ENCODE measurements around the gene SLC39A8.

Gene SLC39A8

DNA sequence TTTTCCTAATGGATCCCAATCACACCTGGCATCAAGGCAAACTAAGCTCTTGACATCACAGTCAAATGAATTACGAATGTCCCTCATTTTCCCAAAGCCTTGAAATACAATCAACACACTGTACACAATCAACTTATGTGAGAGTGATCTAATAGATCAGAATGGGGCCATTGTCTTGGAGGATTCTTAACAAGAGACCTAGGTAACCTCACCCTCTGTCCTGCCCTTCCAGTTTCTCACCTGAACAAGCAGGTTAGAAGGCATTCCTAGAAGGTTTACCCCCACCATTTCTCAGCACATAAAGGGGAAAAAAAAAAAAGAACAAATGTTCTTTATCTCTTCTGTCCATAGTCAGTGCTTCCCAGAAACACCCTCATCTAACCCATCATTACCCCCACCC lies 6.3 kb downstream of the SLC39A8 start:
- no peak for DNase-seq

DNA sequence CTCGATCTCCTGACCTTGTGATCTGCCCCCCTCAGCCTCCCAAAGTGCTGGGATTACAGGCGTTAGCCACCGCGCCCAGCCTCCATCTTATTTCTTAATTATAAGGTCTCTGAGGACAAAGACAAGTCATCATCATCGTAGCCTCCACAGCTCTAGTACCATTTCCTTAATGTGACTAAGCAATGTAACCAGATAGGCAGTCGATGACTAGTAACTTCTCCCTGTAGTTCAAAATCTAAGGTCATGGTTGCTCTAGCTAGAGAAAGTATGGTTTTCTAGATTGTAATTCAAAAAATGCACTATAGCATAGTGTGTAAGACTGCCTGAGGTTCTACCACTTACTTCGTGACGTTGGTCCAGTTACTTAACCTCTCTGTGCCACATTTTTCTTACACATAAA lies 6.9 kb downstream of the SLC39A8 start:
- DNase-seq: no peak

DNA sequence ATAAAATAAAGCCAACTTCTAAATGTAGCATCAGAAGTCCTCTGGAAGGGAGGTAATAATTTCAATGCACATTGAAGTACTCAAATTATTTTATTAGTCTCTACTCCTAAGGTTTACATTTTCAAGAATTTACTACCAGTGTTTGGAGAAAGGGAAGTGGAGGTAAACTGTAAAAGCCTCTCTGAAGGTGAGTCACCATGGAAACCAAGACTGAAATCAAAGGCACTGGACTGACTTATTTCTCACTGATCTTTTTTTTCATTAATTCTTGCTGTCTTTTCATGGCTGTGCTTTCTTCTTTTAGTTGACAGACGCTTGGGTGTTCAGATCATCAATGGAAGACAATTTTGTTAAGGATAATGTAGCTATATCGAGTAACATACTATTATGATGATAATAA lies 9.7 kb downstream of the SLC39A8 start:
- DNase-seq: no peak

DNA sequence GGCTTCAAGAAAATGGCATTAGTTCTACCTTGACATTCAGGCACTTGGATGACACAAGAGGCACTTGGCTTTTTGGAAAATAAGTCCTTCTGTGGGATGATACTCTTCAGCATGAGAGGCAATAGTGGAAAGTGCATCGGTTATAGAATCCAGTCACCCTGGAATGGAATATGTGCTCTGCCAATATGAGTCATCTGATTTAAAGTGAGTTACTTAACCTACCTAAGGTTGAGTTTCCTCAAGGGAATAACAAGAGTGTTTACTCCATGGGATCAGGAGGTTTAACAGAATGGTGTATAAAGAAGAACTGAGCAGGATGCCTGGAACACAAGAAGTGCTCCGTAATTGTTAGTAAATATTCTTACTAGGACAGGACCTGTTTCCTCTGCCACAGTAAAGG lies 10.7 kb downstream of the SLC39A8 start:
- DNase-seq: no peak

DNA sequence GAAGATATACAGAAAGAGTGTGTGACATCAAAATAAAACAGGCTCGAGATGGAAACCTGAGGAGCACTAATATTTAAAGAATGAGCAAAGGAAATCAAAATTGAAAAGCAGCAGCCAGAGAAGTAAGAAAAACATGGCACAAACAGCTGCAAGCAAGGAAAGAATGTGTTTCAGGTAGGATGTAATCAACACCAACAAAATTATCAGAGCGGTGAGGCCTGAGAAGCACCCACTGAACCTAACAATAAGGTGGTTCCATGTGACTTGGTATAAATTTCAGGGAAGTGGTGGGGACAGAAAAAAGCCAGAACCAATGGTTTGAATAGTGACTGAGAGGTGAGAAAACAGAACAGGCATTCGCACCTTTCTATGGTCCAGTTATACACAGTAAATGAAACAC lies 11.5 kb downstream of the SLC39A8 start:
- DNase-seq: no peak

DNA sequence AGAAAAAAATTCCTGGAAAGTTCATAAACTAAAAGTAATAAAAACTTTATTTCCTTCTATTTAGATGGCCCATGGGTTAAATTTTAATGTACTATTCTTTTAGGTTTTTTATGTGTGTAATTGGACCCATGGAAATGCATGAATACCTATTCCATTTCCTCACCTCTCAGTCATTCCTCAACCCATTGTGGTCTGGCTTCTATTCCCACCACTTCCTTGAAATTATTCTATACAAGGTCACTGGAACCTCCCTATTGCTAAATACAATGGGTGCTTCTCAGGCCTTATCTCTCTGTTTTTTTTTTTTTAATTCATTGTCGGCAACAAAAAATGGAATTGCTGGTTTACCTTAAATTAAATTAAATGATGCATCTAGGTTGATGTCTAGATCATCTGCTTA lies 17.2 kb downstream of the SLC39A8 start:
- DNase-seq: no peak

DNA sequence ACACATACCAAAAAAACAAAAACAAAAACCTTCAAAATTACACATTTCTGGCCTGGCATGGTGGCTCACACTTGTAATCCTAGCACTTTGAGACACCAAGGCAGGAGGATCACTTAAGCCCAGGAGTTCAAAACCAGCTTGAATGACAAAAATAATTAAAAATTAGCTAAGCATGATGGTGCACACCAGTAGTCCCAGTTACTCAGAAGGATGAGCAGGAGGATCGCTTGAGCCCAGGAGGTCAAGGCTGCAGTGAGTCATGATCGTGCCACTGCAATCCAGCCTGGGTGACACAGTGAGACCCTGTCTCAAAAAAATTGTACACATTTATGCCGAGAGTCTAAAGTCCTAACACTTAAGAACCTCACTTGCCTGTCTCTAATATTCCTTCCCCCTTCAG lies 18.3 kb downstream of the SLC39A8 start:
- no peak for DNase-seq

DNA sequence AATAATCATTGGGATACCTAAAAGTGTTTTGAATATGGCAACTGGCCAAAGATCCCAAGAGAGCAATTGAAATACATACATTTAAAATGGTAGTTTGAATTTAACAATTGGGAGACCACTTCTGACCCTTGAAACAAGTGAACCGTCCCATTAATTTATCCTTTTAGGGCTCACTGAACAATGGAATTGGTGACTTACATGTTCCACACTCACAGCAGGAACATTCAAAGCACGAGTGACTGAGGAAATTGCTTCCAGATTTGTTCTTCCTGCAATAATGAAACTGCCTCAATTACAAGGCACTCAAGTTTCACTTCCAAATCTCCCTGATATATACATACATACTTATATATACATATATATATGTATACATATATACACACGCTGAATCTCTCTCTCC lies 20.6 kb downstream of the SLC39A8 start:
- DNase-seq: no peak

DNA sequence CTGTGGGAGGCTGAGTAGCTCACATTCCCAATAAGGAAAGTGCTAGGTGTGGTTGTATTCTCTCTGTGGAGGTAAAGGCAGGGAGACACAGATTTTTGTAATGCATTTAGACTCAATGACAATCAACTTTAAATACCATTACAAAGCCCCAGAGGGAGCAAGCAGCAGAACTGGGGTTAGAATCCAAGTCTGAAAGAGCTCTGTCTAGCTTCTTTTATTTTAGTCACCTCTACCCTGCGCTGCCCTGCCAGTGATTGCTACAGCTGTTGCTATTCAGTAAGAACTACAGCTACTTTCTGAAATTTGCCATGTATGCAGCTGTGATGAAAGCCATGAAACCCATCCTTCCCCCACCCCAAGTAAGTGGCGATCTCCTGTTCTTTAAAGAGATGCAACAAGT lies 22.5 kb downstream of the SLC39A8 start:
- no peak for DNase-seq

DNA sequence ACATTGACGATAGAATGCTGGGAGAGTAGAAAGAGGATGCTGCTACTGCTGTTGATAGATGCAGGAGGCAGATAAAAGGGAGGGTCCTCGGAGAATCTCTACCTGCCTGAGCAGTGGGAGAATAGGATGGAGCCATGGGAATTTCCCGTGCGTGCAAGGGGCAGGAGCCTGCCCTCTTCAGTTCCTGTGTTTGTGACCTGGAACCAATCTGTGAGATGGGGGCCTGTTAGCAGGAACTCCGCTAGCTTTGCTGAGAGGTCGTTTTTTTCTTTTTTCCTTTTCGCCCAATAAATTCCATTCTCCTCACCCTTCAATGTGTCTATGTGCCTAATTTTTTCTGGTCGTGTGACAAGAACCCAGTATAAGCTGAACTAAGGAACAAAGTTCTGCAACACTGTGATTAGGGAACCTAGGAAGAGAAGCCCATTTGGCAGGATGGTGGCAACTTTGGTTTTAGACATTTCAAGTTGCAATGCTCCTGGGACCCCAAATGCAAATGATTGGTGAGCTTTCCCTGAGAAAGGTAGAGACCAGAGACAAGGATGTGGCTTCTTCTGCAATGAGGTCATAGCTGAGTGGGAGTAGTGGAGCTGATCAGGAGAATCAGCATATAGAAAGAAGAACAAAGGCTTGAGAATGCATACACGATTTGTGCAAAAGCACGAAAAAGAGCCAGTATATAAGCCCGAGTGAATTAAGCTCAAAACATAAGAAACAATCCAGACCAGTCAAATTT lies 23.9 kb downstream of the SLC39A8 start:
- DNase-seq: no peak

DNA sequence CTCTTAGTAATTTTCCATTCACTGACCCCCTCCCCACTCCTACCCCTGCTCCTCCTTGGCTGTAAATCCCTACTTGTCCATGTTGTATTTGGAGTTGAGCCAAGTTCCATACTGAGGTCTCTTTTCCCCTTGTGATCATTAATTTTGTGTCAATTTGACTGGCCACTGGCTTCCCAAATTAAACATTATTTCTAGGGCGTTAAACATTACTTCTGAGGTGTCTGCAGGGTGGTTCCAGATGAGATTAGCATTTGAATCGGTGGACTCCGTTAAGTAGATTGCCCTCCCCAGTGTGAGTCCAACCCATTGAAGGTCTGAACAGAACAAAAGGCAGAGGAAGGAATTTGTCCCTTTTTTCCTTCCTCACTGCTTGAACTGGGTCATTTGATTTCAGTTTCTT lies 25.7 kb downstream of the SLC39A8 start:
- no peak for DNase-seq

DNA sequence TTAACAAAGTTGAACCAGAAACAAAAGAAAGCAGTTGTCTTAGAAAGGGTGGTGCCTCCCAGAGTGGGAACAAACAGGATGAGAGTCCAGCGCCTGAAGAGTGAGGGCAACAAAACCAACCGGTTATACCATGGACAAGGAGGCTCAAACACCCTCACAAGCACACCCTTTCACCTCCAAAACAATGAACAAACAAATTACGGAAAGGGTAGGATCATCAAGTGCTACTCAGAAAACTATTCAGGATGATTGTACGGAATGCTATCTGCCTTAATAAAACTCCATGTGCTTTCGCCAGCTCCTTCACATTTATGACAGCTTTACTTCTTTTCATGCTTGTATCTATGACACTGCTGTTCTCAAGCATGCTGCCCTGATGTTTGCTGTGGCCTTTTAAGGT lies 26.8 kb downstream of the SLC39A8 start:
- DNase-seq: no peak

DNA sequence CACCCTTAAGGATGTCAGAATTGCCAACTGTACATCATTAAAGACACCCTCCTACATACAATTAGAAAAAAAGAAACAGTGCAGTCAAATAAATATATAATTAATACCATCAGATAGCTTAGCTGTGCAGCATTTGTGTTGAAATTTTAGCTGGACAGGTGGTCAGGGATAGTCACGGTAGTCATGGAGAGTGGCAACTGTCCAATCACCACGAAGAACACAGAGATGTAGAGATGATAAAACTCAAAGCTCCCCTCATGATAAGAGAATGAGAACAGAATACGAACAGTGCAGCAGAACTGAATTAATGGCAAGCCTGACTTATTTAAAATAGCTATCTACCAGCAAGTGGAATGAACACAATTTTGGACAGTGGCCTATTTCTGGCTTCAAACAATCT lies 27.2 kb downstream of the SLC39A8 start:
- DNase-seq: no peak

DNA sequence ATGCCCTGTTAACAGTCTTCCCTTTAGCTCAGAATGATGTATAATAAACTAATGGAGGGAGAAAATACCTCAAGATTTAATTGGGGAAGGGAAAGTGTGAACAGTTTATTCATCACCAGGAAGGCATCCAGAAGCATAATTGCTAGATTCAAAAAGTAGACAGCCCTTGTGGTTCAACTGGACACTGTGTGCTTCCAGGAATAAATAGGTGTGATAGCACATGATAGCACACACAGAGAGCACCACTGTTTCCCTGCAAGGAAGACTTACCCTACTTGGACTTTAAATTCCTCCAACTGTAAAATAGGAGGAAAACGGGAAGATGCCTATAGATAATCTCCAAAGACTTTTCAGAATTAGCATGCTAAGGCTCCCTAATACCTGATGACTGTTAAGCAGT lies 27.8 kb downstream of the SLC39A8 start:
- DNase-seq: no peak

DNA sequence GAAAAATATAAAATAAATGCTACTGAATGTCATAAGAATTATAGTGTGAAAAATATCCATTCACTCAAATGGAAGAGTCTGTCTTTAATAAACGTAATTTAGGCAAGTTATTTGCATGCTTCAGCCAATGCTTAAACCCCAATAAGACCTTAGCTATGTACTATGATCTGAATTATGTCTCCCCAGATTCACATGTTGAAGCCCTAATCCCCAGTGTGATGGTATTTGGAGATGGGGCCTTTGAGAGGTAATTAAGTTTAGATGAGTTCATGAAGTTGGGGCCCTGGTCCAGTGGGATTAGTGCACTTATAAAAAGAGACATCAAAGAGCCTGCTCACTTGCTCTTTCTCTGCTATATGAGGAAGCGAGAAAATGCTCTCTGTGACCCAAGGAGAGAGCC lies 28.7 kb downstream of the SLC39A8 start:
- DNase-seq: no peak

DNA sequence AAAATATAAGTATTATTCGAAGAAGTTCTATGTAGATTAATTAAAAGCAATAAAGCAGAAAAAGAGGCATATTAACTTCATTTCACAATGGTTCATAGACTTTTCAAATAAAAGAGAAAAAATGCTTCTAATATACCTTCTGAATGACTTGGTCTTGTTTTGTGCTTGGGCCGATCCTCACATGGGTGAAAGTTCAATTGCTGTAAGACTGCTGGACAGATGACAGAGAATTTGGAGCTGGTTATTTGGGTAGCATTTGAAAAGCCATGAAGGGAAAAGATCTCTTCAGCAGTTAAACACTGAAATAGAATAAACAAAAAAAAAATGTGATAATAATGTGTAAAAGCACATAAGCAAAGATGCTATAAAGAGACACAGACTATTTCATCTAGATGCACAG lies 29.8 kb downstream of the SLC39A8 start:
- DNase-seq: no peak

DNA sequence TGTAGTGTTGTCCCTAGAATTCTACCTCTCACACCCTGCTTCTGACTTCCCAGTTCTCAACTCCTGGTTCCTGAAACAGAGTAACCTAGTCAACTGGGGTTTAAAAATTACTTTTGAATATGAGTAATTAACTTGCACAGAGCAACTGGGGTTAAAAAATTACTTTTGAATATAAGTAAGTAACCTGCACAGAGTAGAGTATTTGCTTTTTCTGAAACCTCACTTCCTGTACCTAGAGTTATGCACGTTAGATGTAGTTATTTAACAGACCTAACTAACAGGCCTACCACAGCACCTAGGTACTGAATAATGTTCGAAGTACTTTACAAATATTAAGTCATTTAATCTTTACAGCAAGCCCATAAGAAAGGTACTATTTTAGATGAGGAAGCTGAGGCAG lies 32.9 kb downstream of the SLC39A8 start:
- DNase-seq: no peak

DNA sequence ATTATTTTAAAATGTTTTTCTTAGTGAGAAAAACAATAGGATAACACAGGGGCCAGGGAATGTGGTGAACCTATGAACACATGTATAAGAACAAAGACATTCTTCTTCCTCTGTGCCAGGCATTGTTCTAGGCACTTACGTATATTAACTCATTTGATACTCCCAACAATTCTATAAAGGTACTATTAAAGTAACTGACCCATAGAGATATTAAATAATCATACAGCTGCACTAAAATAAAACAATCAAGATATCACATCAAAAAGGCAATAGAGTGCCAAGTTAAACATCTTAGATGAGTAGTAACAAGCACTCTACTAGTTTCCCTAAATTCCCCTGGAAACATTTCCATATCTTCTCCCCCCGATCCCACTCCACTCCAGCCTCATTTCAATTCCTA lies 33.4 kb downstream of the SLC39A8 start:
- no peak for DNase-seq

DNA sequence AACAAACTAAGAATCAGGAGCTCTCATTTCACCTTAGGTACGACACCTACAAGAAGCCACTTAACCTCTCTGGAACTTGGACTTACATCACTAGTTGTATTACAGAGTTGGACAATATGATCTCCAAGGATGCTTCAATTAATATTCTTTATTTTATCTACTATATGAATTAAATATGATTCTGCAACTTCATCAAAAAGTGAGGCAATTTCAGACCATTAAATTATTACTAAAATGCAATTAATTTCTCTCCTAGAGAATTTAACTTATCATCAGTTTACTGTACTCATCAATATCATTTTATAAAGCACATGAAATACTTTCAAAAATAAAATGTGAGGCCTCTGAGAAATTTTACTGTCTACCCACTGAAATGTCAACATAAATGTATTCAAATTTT lies 33.9 kb downstream of the SLC39A8 start:
- no peak for DNase-seq

DNA sequence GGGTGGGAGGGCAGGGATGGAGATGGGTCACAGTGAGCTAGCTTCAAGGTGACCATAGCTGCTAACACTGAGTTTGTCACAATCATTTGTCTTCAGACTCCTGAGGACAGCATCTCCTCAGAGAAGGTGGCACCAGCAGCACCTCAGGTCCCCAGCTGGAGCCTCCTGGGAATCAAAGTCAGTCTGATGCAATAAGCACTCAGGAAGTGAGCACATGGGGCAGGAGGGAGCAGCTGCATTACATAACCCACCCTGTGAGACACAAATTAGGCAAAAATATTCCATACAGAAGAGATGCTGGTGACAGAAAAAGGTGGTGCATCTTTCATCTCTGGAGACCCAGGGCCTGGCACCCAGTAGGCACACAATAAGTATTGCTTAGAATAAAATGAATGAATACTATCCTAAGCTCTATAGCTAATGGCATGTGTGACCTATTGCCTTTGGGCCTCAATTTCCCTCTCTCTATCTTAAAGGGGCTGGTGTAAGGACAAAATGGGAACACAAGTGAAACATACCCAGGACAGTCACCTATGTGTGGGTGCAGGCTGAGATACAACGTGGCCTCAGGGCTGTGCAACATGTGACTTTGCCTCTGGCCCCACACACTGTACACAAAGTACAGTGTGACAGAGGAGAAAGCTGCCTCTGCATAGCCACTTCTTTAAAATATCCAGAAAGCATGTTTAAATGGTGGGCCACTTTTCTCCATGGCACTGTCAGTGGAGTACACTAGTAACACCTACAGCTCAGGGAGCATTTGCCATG lies 37.1 kb downstream of the SLC39A8 start:
- no peak for DNase-seq

DNA sequence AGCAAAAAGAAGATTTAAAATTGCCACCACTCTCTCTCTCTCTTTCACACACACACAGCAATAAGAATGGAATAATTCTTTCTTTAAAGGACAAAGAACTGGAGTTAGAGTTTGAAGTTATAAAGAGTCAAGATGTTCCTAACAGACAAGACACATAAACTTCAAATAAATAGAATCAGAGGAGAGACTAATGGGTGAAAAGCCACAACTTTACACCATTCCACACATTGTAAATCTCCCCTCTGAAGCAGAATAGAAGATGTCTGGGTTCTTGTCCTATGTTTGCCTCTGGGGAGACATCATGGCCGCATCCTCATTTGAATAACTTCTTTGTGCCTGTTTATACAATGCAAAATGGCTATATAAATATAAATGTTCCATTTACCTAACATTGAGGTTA lies 39.6 kb downstream of the SLC39A8 start:
- no peak for DNase-seq

DNA sequence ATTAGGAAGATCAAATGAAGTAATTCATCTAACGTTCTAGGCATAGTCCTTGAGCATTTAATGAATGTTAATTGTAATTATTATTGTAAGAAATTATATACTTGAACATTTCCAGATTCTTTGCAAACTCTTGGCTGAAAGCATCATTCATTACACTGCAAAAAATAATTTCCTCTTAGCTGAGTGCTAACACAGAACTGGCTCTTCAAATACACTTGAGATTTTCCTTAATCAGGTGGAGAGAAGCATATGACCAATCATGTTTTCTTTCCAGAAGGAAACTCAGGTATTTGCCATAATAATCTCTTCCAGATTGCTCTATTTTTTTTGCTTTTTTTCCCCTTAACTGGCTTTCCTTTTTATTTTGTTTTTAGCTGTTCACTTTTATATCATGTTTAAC lies 42.5 kb downstream of the SLC39A8 start:
- DNase-seq: no peak

DNA sequence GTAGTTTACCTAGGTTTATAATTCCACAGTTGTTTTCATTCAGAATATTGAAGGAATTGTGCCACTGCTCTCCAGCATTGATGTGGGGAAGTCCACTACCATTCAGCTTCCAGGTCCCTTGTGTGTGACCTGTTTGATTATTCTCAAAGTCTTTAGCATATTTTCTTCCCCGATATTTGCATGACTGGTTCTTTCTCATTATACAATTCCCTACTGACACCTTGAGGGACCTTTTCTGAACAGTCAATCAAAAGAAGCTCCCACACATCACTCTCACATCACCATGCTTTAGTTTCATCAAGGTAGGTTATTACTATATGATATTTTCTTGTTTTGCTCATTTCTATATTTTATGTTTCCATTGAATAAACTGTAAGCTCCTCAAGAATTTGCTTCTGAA lies 44.1 kb downstream of the SLC39A8 start:
- no peak for DNase-seq

DNA sequence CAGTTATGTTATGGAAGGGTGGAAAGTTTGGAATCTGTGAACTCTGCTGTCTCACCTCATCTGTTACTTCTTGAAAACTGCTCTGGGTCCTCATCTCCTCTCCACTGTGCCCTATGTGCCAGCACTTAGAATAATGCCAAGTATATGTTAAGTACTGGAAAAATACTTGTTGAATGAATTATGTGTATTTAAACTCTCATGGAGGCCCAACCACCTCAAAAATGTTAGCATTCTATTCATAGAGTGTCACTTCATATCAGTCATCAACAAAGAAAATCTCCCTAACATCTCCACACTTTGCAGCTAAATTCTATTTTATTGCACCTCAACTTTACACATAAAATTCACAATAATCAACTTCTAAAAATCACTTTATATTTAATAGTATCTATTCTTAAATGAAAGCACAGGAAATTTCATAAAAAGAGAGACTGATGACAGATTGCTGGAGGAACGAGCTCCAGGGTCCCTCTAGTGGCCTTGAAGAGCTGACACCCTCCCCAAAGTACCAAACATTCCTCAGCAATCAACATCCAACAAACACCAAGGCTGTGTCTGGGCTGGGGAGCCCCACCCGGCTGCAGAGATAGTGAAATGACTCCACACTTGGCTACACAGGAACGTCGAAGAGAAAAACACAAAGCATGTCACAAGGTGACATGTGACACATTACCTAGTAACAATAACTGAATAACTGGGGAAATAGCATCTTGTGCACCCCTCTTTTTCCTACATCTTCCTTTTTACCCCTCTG lies 45.8 kb downstream of the SLC39A8 start:
- DNase-seq: no peak
